GM12872 (cell line): ENCODE measurements around the gene GPATCH2.
A peak's percentile ranks its signal among the peaks of the same experiment; 100 is the strongest.

Experiments used
- TF ChIP-seq, protein P1 (sequence below): IDR thresholded peaks from 3 replicates; pipeline ENCODE4 v1.5.1; 2011; ENCODE audit warnings: low read depth, mild to moderate bottlenecking, low read length, moderate library complexity; ENCODE audit not compliant: insufficient read depth

GPATCH2 gene

DNA sequence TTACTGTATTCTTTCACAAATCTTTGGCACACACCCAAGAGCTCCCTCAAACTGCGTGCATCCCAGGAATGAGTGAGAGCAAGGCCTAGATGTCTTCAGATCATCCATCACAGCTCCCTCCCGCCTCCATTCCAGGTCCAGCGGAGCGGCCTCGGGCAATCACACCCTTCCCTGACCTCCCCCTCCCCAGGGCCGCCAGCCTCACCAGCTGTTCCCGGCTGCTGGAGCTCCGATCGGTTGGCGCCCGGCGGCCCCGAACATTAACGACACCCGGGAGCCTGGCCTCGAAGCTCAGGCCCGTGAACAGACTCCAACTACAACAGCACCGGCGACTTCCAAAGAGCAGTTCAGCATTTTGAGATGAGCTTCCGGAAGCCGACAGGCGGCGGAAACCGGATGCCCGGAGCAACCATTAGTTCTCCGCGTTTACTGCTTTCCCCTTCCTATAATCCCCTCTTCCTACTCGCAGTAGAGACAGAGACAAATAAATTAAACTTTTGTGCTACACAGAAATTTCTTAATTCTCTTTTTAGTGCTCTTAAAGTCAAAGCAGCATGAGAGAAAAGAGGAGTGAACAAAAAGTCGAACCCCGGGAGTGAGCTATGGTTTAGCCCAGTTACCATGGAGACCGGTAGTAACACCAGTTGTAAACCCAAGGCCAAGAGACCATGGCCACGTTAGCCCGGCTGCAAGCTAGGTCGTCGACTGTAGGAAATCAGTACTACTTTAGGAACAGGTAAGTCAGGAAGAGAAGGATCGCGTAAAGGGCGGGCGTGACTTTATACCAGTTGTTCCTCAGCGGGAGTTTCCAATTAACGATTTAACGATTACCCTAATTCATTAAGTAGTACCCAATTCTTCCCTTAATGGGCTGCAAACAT is at the start of gene GPATCH2, which contains the start of gene SPATA17:
Gene GPATCH2 (minus strand): TSS at position 380 of the 881 bp plus-strand sequence. CDS start 119 bp downstream, at position 261.
Gene SPATA17 (plus strand): TSS at position 634 of the 881 bp plus-strand sequence. CDS start 35 bp downstream, at position 669.
- TF ChIP-seq, protein P1, sequence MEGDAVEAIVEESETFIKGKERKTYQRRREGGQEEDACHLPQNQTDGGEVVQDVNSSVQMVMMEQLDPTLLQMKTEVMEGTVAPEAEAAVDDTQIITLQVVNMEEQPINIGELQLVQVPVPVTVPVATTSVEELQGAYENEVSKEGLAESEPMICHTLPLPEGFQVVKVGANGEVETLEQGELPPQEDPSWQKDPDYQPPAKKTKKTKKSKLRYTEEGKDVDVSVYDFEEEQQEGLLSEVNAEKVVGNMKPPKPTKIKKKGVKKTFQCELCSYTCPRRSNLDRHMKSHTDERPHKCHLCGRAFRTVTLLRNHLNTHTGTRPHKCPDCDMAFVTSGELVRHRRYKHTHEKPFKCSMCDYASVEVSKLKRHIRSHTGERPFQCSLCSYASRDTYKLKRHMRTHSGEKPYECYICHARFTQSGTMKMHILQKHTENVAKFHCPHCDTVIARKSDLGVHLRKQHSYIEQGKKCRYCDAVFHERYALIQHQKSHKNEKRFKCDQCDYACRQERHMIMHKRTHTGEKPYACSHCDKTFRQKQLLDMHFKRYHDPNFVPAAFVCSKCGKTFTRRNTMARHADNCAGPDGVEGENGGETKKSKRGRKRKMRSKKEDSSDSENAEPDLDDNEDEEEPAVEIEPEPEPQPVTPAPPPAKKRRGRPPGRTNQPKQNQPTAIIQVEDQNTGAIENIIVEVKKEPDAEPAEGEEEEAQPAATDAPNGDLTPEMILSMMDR: 0 out of 3 replicates have a peak, but pooled peaks have one; percentile 5

DNA sequence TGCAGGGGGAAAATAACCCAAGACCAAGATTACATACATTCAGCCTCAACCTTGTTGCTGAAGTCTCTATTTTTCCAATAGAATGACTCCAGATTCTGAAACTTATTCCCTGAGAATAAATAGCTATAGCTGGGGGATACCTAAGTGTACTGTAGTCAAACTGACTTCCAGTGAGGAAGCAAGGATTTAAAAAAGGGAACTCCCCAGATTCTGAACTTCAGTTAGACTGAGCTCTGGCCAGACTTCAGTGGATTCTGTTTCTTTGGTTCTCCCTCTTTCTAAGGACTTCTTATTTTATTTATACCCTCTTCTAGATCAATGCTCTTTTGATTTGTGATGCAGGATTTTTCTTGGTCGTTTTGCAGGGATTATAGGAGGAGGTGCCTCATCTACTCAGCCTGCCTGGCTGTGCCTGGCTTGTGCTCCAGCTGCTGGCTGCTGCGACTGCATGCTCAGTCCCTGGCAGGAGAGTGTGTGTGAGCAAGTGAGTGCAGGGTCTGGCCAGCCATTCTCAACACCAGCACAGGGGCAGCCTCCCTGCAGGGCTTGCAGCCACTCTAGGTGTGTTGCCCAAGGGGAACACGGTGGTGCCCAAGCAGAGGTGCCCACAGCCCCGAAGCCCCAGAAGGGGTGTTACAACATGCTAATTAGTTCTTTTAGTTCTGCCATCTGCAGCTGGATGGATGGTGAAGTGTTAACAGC is 43.3 kb upstream of the GPATCH2 start:
- TF ChIP-seq, protein P1: no peak

DNA sequence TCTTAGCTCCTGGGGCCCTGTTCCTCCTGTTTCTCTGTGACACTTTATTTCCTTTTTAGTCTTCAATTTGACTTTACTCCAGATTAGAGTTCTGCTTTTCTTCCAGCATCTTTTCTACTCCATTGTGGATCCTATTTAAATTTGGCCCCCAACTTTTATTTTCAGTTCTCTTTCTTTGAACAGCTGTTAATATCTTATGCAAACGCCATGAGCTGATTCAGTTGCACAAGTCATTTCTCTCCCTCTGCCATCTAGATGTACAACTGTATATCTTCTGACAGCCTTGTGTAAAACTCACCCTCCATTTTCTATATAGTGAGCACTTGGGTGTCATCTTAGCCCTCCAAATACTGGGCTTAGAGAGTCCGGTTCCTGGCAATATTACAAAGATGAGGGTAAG is 42.5 kb upstream of the GPATCH2 start:
- TF ChIP-seq, protein P1: no peak

DNA sequence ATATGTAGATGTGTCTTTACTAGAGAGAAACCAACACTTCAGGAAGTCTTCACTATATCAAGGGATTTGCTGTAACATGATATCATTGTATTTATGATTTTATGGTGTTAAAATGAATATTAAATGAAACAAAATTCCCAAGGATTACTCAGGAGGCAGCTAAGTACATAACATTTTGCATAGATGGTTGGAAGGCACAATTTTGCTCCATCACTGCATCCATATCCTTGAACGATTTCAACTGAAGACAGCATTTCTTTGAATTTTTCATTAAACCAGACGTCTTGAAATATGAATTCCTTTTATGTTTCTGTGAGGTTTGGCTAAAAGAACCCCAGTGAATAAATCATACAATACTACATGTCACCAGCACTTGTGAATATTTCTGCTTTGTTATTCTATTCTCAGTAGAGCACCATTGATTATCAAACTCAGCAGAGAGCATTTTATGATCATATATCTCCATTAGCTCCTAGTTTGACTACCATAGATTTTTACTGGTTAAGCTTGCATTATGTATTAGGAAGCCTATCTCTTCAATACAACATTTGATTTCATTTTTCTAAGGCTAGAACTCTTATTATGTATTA is 37.6 kb upstream of the GPATCH2 start:
- TF ChIP-seq, protein P1: no peak

DNA sequence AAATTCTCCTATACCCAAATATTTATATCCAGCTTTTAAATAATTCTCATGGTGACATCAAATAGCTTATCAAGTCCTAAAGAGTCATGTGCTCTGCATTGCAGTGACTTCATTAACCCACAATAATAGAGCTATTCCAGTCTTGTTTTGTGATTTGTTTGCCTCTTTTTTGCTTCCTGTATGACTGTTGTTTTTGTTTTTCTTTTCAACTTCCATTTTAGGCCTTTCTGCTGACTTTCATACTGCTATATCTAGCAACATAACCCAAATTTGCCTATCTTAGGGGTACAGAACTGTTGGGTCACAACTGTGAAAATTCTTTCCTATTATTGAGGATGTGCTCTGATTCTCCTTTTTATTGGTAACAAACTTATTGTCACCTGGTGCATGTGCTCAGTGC is 30.5 kb upstream of the GPATCH2 start:
- TF ChIP-seq, protein P1: no peak

DNA sequence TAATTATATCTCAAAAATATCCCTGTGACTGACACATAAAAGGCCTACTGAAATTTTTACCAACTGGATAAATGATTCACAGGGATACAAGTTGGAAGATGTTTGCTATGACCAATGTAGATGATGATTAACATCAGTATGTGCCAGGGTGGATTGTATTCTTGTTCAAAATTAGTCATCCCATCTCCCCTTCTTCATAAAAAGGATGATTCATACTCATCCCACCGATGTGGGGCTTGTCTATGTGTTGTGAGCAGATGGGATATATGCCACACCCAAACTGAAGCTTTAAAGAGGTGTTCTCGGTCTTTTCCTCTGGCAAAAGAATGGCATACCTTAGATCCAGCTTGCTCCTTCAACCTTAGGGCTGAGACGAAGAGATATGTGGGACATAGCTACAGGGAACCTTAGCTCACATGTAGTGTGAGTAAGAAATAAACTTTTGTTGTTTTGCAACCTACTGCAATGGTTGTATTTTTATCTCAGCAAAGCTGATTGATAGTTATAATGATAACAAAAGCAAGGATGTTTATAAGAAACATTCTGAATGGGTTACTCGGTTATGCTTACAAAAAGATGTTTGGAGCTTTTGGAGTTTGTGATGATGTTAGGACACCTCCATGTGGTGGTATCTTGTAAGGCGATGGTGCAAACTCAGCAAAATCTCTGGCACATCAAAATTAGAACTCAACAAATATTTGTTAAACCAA is 29.6 kb upstream of the GPATCH2 start:
- TF ChIP-seq, protein P1: peak; percentile 60
